GM18867 (cell line): Measurements from ENCODE around the gene SLIT1.

Experiments used
- ATAC-seq: cut with Tn5 transposase; IDR thresholded peaks from one replicate; pipeline ENCODE4 v1.9.1; 2021; ENCODE audit warnings: mild to moderate bottlenecking, moderate library complexity; ENCODE audit not compliant: unreplicated experiment

The SLIT1 gene

DNA sequence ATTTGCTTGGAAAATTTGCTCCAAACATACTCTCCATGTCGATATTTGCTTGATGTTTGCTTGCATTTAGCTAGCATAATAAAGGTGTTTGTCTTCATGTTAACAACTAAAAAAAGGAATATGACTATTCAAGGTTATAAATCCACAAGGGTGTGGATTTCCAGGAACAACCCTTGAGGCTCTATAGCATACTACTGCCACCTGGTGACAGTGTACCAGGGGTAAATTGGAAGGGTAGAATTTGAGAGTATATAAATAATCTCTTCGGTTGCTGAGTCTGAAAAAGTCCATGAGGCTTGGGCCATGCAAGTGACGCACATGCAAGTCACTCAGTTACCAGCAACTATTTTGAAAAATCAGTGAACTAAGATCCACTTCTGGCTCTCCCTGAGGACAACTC is 68.4 kb downstream of the SLIT1 start:
- no peak for ATAC-seq

DNA sequence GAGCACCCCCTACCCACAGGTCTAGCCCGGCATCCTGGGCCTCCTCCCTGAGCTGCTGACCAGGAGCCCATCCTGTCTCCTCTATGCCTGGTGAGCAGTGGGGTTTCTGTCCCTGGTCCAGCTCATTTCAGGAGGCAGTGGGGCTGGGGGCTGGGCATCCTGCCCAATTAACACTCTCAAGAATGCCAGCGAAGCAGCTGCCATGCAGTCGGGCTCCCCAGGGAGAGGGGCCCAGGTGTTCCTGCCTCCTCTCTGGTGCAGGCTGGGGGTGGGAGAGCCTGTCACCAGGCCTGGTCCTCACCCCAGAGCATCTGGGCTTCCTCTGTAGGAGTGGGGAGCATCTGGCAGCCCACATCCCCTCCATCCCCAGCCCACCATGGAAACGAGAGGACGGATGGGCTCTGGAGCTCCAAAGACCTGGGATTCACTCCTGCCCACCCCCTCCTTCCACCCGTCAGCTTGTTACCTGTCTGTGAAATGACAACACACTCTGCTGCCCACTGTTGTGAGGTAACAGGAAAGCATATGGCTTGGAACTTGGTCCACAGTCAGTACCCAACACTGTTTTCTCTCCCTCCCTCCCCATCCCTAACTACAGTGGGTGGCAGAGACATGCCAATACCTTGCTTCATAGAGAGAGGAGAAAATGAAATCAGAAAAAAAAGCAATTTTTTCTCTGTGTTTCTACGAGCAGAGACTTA is 69.1 kb downstream of the SLIT1 start:
- ATAC-seq = no peak

DNA sequence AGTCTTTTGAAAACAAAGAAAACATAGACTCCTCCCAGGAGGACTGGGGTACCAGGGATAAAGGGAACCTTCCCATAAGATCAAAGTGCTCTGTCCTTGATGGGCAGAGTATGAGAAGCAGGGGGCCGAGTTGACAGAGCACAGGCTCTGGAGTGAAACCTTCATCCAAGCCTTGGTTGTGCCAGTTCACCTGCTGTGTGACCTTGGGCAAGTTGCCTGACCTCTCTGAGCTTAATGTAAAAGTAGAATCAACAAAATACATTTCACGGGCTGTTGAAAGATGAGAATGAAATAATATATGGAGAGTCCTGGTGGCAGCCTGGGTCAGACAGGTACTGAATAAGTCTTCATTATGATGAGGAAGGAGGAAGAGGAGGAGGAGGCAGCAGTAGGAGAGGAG is 69.9 kb downstream of the SLIT1 start:
- ATAC-seq = no peak

DNA sequence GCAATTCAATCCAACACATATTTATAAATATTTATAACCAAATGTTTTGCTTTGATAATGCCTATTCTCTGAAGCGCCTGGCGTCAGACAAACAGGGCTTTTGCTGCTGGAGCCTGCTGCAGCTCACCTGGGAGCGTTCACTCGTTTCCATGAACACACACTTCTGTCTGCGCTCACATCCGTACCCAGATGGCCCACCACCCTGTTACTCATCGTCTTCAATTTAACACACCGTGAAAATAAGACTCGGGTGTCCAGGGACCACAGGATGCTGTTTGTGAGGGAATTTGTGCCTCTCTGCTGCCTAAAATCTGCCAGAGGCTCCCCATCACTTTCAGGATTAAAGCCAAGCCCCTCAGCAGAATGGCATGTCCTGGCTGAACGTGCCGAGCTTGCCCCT is 74.1 kb downstream of the SLIT1 start:
- no peak for ATAC-seq

DNA sequence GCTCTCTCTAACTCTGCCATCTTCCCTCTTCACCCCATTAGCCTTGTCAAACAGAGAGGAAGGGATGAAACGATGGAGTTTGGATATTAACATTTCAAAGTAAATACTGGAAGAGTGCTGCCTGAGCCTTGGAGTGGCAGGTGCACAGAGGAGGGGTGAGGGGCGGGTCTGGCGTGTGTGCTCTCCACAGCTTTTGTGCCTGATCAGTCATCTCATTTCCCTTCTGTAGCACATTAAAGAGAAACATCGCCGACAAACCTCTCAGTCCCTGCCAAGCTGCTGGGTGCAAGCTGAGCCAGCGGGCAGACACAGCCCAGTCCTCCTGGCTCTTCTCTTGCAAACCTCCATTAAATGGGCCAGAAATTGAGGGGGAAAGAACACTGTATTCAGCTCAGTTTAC is 76.2 kb downstream of the SLIT1 start:
- ATAC-seq = no peak

DNA sequence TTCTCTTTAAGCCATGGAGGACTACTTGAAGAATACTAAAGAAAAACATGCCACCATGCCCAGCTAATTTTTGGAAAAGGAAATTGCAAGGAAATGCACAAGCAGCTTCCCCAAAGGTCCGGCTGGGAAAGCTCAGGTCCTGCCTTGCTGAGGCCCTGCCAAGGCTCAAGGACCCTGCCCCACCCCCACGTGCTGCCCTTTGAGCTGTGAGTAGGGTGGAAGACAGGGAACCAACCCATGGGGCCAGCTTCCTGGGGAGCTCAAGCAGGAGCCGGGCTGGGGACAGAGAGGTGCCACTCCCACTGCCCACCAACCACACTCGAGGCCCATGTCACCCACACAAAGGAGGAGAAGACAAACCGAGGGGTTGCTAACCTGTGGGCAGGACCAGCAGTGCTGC is 78.2 kb downstream of the SLIT1 start:
- ATAC-seq = no peak

DNA sequence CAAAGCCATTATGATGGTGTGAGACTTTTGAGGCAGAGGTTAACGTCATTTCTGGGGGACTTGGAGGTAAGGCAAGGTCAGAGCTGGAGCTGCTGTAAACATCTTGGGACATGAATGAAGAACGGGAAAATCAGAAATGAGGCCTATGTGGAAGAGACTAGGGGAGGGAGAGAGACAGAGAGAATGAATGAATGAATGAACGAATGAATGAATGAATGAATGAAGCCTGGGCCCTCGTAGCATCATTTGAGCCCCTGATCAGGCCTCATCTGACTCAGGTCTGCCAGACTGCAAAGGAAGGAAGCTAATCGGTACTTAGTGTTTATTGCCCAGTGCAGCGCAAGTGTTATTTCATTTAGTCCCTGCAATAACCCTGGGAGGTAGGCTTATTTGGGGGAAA is 79.6 kb downstream of the SLIT1 start:
- no peak for ATAC-seq

DNA sequence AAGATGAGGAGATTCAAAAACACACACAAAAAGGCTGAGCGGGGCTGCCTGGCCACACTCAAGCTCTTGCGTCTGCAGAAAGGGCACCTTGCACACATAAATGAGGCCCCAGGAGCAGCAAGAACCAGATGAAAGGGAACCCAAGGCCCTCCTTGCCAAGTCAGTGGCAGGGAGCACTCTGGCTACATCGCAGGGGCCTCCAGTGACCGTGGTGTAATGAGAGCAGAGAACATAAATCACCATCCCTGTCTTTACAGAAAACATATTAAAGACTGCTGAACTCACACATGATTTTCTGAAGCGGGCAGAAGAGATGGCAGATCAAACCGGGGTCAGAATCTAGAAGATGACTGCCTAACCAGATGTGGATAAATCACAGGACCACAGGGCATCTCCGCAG is 80.5 kb downstream of the SLIT1 start:
- no peak for ATAC-seq

DNA sequence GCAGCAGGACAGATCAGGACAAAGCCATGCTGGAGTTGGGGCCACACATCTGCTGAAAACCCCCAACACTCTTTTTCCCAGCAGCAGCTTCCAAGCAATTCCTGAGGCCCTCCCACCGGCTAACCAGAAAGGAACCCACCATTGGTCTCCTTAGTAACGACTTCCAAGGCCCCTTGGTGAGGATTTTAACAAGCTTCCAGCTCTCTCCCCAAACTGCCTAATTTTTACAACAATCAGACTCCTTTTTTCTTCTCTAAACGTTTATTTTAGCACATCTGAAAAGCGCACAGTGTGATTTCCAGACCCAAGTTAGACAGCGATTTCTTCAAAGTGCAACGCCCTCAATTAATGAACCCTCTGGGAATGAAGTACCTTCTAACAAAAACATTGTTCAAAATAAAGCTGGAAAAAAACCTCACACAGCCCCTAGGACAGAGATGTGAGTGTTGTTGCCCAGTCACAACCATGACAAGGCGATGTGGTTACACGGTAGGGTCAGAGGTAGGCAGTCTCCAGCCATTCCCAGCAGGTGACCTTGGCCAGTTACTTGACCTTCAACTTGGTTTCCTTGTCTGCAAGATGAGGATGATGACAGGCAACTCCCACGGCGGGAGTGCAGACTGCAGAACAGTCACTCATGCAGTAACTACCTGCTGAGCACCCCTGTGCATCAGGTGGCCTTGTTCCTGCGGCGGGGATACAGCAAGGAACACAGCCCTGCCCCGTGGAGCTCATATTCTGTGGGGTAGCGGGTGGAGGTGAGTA is 82.3 kb downstream of the SLIT1 start:
- no peak for ATAC-seq

DNA sequence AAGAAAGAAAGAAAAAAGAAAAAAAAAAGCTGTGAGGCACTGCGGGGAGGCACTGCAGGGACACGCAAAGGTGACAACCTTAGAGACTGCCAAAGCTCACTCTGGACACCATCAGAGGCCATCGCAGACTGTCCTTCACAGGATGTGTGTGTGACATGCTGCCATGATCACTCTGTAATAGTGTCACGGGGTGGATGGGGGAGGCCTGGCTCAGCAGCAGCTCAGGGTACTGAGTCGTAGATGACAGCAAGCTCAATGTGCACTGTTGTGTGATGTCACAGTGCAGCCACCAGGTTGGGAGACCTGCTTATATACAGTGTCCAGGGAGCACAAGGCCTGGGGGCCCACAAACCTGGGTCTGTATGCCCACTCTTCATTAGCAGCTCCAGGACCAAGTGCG is 83.3 kb downstream of the SLIT1 start:
- no peak for ATAC-seq

DNA sequence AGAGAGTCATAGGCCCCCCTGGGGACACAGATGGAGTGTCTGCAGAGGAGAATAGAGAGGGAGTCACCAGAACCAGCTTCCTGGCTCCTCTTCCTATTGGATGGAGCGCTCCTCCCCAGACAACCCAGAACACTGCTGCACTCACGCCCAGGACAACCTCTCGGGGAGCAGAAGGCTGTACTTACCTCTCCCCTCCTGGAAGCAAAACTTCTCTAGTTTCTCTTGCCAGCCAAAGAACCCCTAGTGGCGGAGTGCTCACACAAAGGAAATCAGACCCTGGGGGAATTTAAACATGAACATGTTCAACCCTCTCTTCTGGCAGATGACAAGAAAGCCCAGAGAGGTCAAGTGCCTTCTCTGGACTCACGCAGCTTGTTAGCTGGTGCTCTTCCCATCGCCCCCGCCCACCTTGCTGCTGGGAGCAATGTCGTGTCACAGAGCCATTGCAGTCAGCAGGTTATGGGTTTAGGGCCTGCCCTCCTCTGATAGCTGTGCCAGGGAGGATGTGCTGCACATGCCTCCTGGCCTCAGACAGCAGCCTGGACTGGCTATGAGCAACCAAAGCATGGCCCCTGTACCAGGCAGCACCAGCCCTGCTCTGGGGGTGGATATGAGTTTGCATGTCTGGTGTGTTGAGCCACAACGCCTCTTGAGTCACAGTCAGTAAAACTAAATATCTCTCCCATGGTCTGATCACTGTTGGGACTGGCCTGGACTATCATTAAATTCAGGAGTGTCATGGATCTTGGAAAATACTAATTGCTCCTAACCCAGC is 84.4 kb downstream of the SLIT1 start:
- no peak for ATAC-seq

DNA sequence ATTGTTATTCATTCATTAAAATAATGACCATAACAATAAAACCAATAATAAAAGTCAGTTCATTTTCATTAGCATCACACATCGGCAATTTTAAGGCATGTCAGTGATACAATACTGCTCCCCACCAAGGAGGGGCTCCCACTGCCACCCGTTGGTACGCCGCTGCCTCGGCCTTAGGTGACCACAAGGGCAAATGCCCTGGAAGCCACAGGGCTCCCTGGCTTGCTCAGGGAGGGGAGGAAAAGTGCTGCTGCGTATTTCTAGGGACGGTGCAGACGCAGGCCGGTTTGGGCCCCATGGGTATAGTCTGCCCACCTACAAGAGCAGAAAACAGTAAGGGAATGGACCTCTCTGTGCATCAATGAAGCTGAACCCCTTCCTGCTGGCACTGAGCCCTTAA is 85.1 kb downstream of the SLIT1 start:
- no peak for ATAC-seq

DNA sequence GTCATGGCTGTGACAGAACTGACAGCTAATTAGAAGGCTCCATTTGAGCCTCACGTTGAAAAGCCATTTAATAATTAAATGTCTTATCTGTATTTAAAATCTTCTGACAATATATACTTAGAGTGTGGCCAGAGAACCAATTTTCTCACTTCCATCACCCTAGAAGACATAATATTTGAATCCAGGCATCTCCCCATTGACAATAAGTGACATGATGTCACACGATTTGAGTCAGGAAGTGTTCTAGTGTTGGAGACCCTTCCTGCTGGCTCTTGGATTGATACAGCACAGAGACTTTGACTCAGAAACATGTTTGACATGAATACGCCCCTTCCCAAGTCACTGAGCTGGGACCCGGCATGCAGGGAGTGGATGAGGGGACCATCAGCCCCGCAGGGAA is 85.9 kb downstream of the SLIT1 start:
- no peak for ATAC-seq

DNA sequence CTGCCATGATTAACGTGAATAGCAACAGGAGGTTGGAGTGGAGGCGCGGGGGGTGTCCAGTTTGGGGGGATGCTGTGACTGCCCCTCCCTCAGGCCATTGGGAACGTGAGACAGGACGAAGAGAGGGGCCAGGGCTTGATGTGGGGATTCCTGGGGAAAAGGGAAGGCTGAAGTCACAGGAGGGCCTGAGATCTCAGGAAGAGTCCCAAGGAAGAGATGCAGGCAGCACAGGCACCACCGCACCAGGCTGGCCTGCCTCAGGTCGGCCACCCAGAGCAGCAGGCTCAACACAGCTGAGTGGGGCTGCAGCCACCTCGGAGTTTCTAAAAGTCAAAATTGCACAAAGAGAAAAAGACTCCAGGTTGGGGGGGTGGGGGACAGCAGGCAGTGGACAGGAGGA is 86.7 kb downstream of the SLIT1 start:
- ATAC-seq = no peak

DNA sequence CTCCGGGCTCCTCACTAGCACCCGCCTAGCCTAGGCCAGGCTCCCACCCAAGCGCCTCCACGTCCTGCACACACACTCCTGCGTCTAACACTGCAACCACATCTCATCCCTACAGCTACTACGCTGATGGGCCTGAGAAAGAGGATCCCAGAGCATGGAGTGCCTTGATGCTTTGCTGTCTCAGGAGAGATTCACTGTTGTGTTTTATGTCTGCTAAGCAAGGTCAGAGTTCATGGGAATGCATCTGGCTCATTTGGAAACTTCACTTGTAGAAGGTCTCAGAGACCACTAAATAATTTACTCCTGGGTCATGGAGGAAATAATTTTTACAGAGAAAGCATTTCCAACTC is 88.7 kb downstream of the SLIT1 start:
- no peak for ATAC-seq

DNA sequence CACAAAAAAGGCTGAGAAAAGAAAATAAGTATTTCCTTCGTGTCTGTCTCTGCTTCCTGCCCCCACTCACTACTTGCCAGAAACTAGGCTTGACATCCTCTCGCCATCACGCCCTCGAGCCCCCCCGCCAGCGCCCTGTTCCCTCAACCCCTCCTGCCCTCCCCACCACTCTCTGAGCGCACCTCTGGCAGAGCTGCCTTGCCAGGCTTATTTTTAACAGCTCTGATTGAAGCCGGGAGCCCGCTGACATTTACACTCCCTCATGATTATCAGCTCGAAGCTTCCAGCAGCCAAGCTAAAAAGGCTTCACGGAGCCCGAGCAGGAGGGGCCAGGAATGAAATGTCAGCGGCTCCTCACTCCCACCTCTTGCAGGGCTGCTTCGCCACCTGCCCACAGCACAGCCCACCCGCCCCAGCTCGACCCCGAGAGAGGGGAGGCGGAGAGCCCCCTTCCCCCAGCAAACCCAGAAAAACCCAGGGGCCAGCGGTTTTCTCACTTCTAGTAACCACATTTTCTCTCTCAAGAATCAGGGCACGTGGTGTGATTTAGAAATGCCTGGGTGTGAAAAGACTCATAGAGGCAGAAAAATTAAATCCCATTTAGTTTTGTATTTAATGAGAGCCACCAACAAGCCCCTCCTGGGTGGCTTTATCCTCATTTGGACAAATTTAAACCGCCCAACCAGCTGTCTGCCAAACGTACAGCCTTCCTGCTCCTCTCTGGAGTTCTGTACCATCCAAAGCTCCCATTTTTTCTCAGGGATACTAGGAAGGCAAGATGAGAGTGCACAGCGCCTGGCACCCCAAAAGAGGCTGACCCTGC is 89.3 kb downstream of the SLIT1 start:
- peak; percentile 58 for ATAC-seq

DNA sequence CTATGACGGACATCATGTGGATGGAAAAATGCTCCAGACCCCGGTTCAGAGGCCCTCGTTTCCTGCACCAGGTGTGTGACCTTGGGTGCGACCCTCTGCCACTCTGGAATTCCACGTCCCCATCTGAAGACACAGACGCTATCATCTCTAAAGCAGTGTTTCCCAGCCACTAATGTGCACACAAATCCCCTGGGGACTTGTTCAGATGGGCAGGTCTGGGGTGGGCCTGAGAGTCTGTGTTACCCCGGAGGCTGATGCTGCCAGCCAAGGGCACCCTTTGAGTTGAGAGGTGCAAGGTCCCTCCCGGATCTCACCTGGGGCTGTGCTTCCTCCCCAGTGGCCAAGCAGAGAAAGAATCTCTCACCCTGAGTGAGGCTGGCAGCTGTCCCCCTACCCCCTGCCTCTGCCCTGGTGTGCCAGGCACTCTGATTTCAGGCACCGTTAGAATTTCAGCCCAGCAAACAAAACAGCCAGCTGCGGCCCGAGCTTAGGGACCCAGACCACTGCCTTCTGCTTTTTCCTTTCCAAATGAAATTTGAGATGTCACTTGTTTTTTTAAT is 90.0 kb downstream of the SLIT1 start:
- peak; percentile 27 for ATAC-seq

DNA sequence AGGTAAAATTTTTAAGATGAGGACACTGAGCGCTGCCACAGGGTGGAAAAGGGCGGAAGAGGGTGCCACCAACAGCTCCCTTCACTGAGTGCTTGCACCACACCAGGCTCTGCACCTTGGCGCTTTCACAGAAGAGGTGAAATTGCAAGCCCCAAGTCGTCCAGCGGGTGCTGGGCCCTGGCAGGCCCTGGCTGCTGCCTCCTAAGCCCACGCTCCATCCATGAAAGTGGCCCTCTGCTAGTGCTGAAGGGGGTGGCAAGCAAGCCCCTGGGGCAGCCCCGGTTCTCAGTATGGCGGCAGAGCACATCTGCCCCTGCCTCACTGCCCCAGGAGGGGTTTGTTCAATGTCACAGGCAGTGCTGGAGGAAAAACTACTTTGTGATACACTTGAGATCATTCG is 95.1 kb downstream of the SLIT1 start:
- no peak for ATAC-seq

DNA sequence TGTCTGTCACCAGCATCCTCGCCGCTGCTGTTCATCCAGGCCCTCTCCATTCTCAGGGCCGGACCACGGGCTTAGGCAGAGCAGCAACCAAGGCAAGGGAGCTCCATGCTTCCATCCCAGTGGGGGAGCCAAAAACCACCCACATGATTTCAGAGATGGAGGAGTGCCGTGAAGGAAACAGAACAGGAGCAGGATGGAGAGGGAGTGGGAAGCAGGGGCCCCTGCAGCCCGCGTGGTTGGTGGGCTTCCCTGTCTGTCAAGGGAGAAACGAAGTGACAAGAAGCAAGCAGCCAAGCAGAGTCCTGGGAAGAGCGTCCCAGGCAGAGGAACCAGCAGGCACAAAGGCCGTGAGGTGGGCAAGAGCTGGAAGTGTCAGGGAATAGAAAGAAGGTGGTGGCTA is 95.7 kb downstream of the SLIT1 start:
- no peak for ATAC-seq

DNA sequence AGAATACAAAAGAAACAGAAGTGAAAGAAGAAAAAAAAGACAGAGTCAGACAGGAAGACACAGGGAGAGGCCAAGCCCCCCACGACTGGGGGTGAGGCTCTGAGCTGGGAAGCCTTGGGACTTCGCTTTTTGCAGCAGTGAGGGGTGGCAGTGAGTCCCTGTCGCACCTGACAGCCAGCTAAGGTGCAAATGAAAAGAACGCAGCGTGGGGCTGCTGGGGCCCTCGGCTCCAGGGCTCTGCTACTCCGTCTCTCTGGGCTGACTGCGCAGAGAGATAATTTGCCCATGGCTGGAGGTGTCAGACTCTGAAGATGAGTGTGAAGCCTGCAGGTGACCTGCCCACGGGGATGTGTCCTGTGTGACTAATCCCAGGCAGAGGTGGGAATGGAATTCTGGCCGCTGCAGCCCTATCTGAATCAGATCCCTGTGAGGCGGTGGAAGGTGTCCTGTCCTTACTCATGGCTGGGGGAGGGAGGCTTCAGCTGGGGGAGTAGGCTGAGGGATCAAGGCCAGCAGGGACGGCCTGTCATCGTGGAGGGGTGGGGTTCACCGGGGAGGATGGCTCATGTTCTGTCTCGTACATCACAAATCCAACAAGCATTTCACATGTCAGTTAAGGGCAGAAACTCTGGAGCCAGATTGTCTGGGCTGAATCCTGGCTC is 96.4 kb downstream of the SLIT1 start:
- no peak for ATAC-seq
